Posterior cingulate gyrus (tissue), 11 donors: ENCODE measurements around the gene GNL2.
"Not testable (repeated sequence)": the region's sequence is repeated elsewhere in the genome, so short reads cannot be mapped to it uniquely, and the experiment has no call there.

Source experiments
- DNase-seq, 10 donors: peaks; one replicate each; pipeline versions ENCODE4 v3.0.0 to v3.0.0-alpha.2; 2020 to 2021; ENCODE audit warnings: mixed read lengths in 3 of 10
- intact Hi-C: fragments of 100-400 bp; cut with DNase I; formaldehyde crosslinking; loops from one replicate; pipeline ENCODE4 v1.15.1; 2023

GNL2 gene

DNA sequence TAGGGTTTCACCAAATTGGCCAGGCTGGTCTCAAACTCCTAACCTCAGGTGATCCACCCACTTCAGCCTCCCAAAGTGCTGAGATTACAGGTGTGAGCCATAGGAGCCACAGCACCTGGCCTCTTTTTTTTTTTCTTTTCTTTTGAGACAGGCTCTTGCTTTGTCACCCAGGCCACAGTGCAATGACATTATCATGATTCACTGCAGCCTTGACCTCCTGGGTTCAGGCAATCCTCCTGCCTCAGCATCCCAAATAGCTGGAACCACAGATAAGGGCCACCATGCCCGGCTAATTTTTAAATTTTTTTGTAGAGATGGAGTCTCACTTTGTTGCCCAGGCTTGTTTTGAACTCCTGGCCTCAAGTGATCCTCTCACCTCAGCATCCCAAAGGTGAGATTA lies 65.8 kb downstream of the GNL2 start:
- intact Hi-C loops, DNase-seq: not testable (repeated sequence)

GRCh38 chr1:37519613-37520012 lies 76.1 kb downstream of the GNL2 start:
- intact Hi-C loops = no loop called here
- DNase-seq = no peak

- DNase-seq, intact Hi-C loops: not testable (repeated sequence)
Observed at GRCh38 chr1:37518929-37519328, 76.8 kb downstream of the GNL2 start.

GRCh38 chr1:37518241-37518640 lies 77.5 kb downstream of the GNL2 start:
- DNase-seq, intact Hi-C loops: not testable (repeated sequence)

DNA sequence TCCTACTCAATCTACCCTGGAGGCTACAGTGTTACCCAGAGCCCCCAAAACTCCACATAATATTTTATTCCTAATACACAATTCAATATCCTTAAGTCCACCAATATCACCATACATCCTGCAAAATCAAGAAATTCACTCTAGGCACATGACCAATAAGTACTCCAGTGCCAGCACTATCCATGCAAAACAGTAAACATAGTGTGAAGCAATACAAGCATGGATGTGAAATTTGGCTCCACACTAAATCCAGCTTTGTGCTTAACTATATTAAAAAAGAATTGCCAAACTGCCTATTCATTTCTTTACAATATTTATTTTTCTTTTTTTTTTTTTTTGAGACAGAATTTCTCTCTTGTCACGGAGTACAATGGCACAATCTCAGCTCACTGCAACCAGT lies 78.2 kb downstream of the GNL2 start:
- intact Hi-C loops = no loop called here
- DNase-seq = no peak
